Lung (tissue), 12 donors: ENCODE results near the gene RIN3. TPM values are rescaled to one million over a fixed set of nuclear protein-coding genes. Genes with fewer than 3 reads are reported as not detected.

ENCODE experiments used
- ATAC-seq: fragments of 200-7000 bp; cut with Tn5 transposase; one replicate; pipeline ENCODE4 v1.9.1; 2020; ENCODE audit warnings: moderate number of reproducible peaks; ENCODE audit not compliant: insufficient read depth, low FRiP score
- DNase-seq, 3 donors: peaks; one replicate each; pipeline ENCODE4 v3.0.0-alpha.2; 2013 to 2017
- H3K27ac ChIP-seq, 2 donors: one replicate each; pipeline ENCODE4 v1.5.1; 2013; ENCODE audit warnings: mild to moderate bottlenecking in 2 of 2, moderate library complexity in 2 of 2, control low read depth in 1 of 2, inconsistent platforms in 1 of 2, low read depth in 1 of 2, low read length in 1 of 2
- H3K27me3 ChIP-seq, 3 donors: one replicate each; pipeline ENCODE4 v1.5.1; 2013; ENCODE audit warnings: low read length in 2 of 3; ENCODE audit not compliant: control insufficient read depth in 3 of 3, insufficient read depth in 3 of 3
- H3K36me3 ChIP-seq, 4 donors: one replicate each; pipeline ENCODE4 v1.5.1; 2013; ENCODE audit warnings: low read length in 4 of 4, mild to moderate bottlenecking in 1 of 4, moderate library complexity in 1 of 4; ENCODE audit not compliant: control insufficient read depth in 4 of 4, insufficient read depth in 4 of 4
- H3K4me1 ChIP-seq, 5 donors: one replicate each; pipeline ENCODE4 v1.5.1; 2013; ENCODE audit warnings: low read length in 5 of 5, mild to moderate bottlenecking in 2 of 5, moderate library complexity in 1 of 5; ENCODE audit not compliant: control insufficient read depth in 5 of 5, insufficient read depth in 5 of 5
- H3K4me3 ChIP-seq: one replicate; pipeline ENCODE4 v1.5.1; 2013; ENCODE audit warnings: mild to moderate bottlenecking, control low read depth, moderate library complexity
- H3K9ac ChIP-seq, 2 donors: one replicate each; pipeline ENCODE4 v1.5.1; 2013; ENCODE audit warnings: low read length in 2 of 2, control low read depth in 1 of 2; ENCODE audit not compliant: insufficient read depth in 1 of 2
- H3K9me3 ChIP-seq, 4 donors: one replicate each; pipeline ENCODE4 v1.5.1; 2013; ENCODE audit warnings: low read length in 3 of 4, mild to moderate bottlenecking in 1 of 4, moderate library complexity in 1 of 4; ENCODE audit not compliant: control insufficient read depth in 4 of 4, insufficient read depth in 3 of 4
- CTCF ChIP-seq: IDR thresholded peaks from 2 replicates; pipeline ENCODE4 v1.5.1; 2012; ENCODE audit warnings: mild to moderate bottlenecking; ENCODE audit errors: control extremely low read depth, extremely low read depth
- WGBS, 2 donors: extraction: QIAGEN DNeasy Blood & Tissue Kit; methylation state at CpG; one replicate each; pipeline ENCODE4 v1.1.7; 2013; 5-methylcytosine and 5-hydroxymethylcytosine counted together
- polyA plus RNA-seq, 2 donors: library from polyadenylated mRNA; stranded (reverse); fragments of 200-250 nt; gene quantifications; one replicate each; pipeline ENCODE4 v1.2.1, GENCODE V29; 2013
- total RNA-seq, 2 donors: library from RNA; depleted of rRNA in 1 of 2; stranded (reverse); fragments of >200 nt in 1 of 2; gene quantifications; one replicate each; pipeline ENCODE4 v1.2.1, GENCODE V29; 2014 to 2021
- donor health status: control.
- donor health status: control.
- donor health status: Bipolar disorder and iron deficiency.
- donor health status: healthy.
- donor health status: DM: yes; HTN: yes; CAD: no.

Gene RIN3
- total and polyA plus RNA-seq, 4 donors = 19.3 to 55.5 (median 40.2) TPM

GRCh38 chr14:92630367-92630766 lies 116.8 kb downstream of the RIN3 start:
- Histone ChIP-seq H3K4me3 (no peak overlapping the region), H3K27ac (no peak overlapping the region), H3K36me3 (peaks cover 0 to 13% (median 0%) of the 10 kb centered on the region in 4 donors), H3K9me3 (peaks cover 0 to 13% (median 7%) of the 10 kb centered on the region in 4 donors), H3K4me1 (peaks cover 0 to 4% (median 0%) of the 10 kb centered on the region in 5 donors), H3K9ac (no peak overlapping the region), H3K27me3 (no peaks in the 10 kb centered on the region)
- ATAC-seq = no peak
- WGBS, 2 donors = 91 to 100% methylated on average over 2 of the region's 2 CpGs
- TF ChIP-seq CTCF = no peak
- no peak for DNase-seq

- Histone ChIP-seq H3K36me3 (peaks cover 0 to 13% (median 0%) of the 10 kb centered on the region in 4 donors), H3K27ac (no peak overlapping the region), H3K4me3 (no peak overlapping the region), H3K27me3 (no peaks in the 10 kb centered on the region), H3K4me1 (peaks cover 0 to 4% (median 0%) of the 10 kb centered on the region in 5 donors), H3K9ac (no peak overlapping the region), H3K9me3 (peaks cover 0 to 11% (median 7%) of the 10 kb centered on the region in 4 donors)
- ATAC-seq (no peak), DNase-seq (no peak)
- 94% methylated on average over 4 of the region's 4 CpGs for WGBS, 2 donors
- no peak for TF ChIP-seq CTCF
These were observed 117.5 kb downstream of the RIN3 start for GRCh38 chr14:92631098-92631497.

GRCh38 chr14:92632546-92633273 lies 119.1 kb downstream of the RIN3 start:
- DNase-seq = no peak
- Histone ChIP-seq H3K4me3 (no peak overlapping the region), H3K4me1 (peaks cover 0 to 10% (median 4%) of the 10 kb centered on the region in 5 donors), H3K36me3 (peaks cover 0 to 4% (median 0%) of the 10 kb centered on the region in 4 donors), H3K27me3 (no peaks in the 10 kb centered on the region), H3K27ac (peak overlapping the region in 1 of 2 donors; percentile 55), H3K9me3 (peaks cover 0 to 2% (median 1%) of the 10 kb centered on the region in 4 donors), H3K9ac (no peak overlapping the region)
- TF ChIP-seq CTCF = no peak
- 80 to 84% methylated on average over 15 of the region's 15 CpGs for WGBS, 2 donors
- ATAC-seq = no peak
